Measurements from ENCODE around the gene TMF1.

TMF1 gene

GRCh38 chr3:69013253-69014021 lies 38.7 kb downstream of the TMF1 start, which contains the start of gene EOGT:
Gene EOGT (minus strand): TSS chr3:69013684. CDS start chr3:69009846, 3,838 bp downstream.
- DNase-seq (ENCODE audit: low read depth in 2 of 2), result peak; percentile 77 to 81

DNA sequence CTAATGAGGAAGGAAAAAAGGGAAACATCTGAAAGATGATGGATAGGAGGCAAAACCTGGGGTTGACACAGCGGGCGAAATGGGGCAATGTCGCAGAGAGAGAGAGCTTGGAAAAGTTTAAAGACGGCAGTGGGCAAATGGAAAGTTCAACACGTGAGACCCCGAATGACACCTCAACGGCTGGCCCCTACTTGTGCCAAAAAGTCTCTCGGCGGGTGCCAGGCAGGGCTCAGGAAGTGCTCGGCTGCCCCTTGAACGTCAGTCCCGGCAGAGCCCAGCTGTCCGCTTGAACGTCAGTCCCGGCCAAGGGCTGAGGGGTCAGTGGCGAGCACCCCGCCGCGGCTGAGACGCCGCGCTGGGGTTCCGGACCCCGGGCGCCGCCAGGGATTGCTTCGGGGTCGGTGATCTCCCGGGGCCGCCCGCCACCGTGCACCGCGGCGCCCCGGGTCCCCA lies 39.3 kb downstream of the TMF1 start:
- no peak for DNase-seq (ENCODE audit: low read depth in 2 of 2)

- no peak for DNase-seq (ENCODE audit: low read depth in 2 of 2)
These were observed 39.9 kb downstream of the TMF1 start for GRCh38 chr3:69012100-69012799.

- DNase-seq (ENCODE audit: low read depth in 2 of 2), result no peak
These were observed 40.9 kb downstream of the TMF1 start for GRCh38 chr3:69011096-69011730.

DNA sequence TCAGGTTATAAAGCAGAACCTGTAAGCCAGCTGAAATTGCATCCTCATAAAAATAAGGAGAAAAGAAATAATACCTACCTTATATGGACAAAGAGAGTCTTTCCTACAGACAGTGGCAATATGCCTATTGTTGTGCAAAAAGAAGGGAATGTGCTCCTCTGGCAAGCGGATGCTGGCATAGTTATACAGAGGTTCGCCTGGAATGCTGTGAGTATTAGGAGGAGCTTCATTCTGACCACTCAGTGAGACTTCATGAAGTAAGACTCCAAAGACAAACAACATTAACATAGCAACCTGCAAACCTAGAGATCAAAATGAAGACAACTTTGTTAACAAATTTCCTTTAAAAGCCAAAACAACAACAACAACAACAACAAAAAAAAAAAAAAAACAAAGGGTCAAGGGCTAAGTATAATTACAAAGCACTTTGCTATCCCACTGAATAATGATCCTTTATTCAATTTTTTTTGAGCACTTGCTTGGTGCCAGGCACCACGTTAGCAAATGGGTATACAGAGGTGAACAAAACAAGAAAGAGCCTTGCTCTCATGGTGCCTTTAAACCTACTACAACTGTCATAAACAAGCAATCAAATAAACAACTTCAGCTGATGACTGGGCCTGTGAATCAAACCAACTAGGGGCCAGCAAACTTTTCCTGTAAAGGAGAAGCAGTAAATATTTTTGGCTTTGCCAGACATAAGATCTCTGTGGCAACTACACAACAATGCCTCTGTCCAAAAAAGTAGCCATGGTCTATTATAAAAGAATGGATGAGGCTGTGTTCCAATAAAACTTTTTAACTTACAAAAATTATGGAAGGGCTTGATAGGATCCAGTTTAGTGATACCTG lies 42.3 kb downstream of the TMF1 start:
- no peak for DNase-seq (ENCODE audit: low read depth in 2 of 2)

DNA sequence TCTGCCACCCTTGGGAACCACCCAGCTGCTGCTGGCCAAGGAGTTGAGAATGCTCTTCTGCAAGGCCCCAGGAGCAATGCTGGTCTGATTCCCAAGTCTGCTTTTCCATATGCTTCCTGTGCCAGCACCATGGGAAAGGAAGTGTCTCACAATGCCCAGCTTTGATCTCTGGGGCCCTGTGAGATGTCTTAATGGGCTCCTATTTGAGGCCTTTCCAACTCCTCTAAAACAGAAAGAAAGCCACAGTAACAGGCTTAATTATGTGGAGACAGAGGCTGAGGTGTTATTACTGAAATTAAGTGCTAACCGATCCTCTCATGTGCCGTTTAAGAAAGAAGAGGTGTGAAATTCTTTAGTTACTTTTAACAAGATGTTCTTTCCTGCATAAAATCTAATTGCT lies 43.2 kb downstream of the TMF1 start:
- DNase-seq (ENCODE audit: low read depth in 2 of 2), result no peak

DNA sequence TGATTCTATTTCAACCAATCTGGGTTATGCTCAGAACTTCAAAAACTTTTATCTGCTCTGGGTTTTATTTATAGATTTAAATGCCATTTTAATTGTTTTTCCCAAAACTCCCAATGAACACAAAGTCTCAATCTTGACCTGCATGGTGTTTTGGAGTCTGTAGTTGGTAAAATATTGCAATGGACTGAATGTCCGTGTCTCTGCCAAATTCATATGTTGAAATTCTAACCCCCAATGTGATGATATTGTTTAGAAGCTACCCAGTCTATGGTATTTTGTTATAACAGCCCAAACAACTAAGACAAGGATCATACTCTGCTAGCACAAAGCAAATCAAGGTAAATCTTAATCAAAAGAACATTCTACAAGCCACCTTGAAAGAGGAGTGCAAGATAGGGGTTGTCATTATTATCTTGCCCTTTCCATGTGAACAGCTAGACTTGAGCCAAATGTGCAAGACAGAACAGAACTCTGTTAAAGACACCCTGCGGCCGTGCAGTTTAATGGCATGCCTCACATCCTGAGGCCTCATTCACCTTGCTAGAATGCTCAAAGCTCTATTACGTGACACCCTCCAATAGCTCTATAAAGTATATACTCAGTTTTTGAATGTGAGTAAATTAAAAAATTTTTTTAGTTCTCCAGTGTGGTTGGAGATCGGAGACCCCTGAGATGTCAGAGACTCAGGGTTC lies 46.2 kb downstream of the TMF1 start:
- DNase-seq (ENCODE audit: low read depth in 2 of 2), result no peak

- no peak for DNase-seq (ENCODE audit: low read depth in 2 of 2)
These were observed 46.9 kb downstream of the TMF1 start for GRCh38 chr3:69005071-69005790.

- no peak for DNase-seq (ENCODE audit: low read depth in 2 of 2)
These were observed 48.0 kb downstream of the TMF1 start for GRCh38 chr3:69004138-69004537.

DNA sequence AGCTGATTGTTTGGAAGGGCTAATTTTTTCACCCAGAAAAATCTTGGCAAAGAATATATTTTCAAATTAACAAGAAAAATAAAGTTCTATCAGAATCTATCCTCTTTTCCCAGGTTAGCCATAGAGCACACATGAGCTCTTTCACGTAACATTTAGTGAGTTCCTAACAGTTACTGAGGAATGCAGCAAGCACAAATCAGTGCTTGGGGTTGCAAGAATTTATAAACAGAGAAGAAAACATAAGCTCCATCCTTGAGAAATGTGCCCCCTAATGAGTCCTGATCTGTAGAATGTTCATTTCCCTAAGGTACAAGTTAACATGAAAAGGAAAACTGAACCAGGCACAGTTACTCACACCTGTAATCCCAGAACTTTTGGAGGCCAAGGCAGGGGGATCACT lies 52.5 kb downstream of the TMF1 start:
- DNase-seq (ENCODE audit: low read depth in 2 of 2), result no peak

GRCh38 chr3:68999158-68999557 lies 53.0 kb downstream of the TMF1 start:
- no peak for DNase-seq (ENCODE audit: low read depth in 2 of 2)

DNA sequence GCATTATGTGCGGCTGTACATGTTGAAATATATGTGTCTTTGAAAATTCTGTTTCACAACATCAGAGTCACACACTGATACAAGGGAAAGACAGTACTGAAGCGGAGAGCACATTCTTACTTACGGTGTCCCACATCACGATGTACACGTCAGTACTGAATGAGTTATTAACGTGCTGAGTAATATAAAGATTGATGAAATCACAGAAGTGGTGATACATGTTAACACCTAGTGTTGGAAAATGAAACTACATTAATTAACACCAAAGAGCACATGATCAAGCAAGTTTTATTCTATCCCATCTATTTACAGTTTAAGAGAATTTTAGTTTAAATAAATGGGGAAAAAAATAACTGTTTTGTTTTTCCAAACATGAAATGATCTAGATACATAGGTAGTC lies 54.2 kb downstream of the TMF1 start:
- no peak for DNase-seq (ENCODE audit: low read depth in 2 of 2)

DNA sequence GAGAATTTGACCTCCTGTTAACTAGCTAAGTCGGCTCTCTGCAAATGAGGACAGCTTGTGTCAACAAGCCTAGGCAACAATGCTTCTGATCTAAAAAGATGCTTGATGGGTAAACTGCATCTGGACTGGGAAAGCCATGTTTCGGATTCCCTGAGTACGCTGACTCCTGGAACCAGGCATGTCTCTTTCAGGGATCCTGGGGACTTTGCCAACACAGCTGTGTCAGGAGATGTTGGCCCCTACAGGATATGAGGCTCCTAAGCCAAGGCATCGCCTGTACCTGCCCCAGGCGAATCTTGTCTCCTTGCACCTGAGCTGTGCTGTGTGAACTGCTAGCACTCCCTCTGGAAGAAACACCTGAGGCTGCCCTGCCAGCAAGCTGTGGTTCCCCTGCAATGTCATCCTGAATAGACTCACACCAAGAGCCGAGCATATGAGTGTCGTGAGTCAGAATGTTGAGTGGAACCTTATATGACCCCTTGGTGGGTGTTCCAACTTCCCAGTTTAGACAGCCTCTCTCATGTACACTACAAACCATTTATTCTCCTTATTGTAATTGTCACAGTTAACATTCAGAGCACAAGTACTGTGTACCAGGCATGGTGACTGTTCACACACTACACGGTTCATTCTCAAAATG lies 55.7 kb downstream of the TMF1 start:
- DNase-seq (ENCODE audit: low read depth in 2 of 2), result no peak

GRCh38 chr3:68988740-68989139 lies 63.4 kb downstream of the TMF1 start:
- no peak for DNase-seq (ENCODE audit: low read depth in 2 of 2)

DNA sequence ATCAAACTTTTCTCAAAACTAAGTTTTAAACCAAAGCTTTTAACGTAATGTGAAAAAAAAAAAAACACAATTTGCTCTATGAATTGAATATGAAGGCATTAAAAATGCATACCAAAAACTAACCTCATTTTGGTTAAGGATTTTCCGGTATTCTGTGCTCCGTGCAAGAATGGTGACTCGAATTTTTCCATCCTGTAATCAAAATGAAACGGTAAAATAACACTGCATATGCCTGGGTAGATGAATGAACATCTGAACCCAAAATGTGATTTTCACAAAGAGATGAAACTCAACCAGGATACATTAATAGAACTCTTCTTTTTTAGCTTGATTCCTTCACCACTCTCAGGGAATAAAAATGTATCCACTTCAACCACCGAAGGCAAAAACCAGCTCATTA lies 64.8 kb downstream of the TMF1 start:
- DNase-seq (ENCODE audit: low read depth in 2 of 2), result no peak

GRCh38 chr3:68986496-68987208 lies 65.5 kb downstream of the TMF1 start:
- no peak for DNase-seq (ENCODE audit: low read depth in 2 of 2)

GRCh38 chr3:68985146-68985790 lies 66.9 kb downstream of the TMF1 start:
- DNase-seq (ENCODE audit: low read depth in 2 of 2), result no peak

GRCh38 chr3:68984011-68984530 lies 68.1 kb downstream of the TMF1 start:
- DNase-seq (ENCODE audit: low read depth in 2 of 2), result no peak

All from stimulated activated CD8-positive, alpha-beta memory T cell treated with anti-CD3 and anti-CD28 coated beads, Interleukin-15, amount 100 ng/mL, for 48 hours (primary cell).